ENCODE results near the gene SPSB2.
"Not testable (repeated sequence)": the region's sequence is repeated elsewhere in the genome, so short reads cannot be mapped to it uniquely, and the experiment has no call there.

The SPSB2 gene

GRCh38 chr12:6871052-6871957, 1.8 kb downstream of the SPSB2 start:
- peak; percentile 63 for DNase-seq (ENCODE audit: low spot score)

GRCh38 chr12:6870304-6870703, 2.8 kb downstream of the SPSB2 start:
- DNase-seq (ENCODE audit: low spot score): not testable (repeated sequence)

- peak; percentile 94 for DNase-seq (ENCODE audit: low spot score)
Observed at GRCh38 chr12:6869049-6870021, 3.8 kb downstream of the SPSB2 start.

GRCh38 chr12:6868211-6869048, 4.7 kb downstream of the SPSB2 start:
- no peak for DNase-seq (ENCODE audit: low spot score)

DNA sequence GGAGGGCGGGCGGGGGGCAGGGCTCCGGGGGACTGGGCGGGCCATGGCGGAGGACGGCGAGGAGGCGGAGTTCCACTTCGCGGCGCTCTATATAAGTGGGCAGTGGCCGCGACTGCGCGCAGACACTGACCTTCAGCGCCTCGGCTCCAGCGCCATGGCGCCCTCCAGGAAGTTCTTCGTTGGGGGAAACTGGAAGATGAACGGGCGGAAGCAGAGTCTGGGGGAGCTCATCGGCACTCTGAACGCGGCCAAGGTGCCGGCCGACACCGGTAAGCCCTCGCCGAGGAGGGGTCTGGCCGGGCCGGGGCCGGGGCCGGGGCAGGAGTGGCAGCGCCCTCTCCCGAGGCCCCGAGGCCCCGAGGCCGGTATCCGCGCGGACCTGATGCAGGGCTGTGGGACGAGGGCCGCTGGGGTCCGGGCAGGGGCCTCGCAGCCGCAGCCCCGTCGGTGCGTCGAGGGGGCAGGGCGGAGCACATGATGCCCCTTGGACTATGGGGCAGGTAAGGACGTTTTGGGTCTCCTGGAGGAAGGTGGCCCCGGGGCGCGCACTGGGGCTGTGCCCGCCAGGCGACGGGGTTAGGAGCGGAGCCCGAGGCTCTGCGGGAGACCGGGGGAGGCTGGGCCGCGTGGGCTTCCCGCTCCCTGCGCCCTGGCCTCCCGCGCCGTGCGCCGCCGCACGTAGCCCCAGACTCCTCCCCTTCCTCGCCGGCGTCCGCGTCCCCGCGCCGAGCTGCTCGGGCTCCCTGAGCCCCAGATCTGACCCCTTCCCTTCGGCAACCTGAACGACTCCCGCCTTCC, 5.5 kb downstream of the SPSB2 start, which contains the start of gene TPI1:
TPI1 (plus strand) TSS at position 119 of the 798 bp plus-strand sequence; CDS start at position 155, 36 bp downstream.
- DNase-seq (ENCODE audit: low spot score): peak; percentile 84

DNA sequence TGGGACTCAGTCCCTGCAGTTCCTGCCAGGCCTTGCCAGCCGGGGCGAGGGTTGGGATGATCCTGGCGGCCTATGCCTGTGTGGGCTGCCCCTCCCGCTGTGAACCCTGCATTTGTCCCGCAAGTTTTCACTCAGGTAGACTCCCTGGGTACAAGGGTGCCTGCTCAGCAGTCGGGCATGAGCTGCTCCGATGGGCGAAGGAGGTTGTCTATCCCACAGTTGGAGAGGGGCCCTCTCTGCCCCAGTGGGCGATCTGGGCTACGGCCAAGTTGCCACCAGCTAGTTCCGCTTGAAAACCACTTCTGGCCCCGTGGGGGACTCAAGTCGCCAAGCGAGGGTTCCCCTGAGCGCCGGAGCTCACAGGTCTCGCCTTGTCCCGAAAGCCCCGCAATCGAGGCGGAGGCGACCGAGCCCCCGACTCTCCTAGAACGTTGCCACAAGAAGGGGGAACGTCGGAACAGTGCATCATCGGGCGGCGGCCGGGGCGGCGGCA, 6.1 kb downstream of the SPSB2 start:
- DNase-seq (ENCODE audit: low spot score): no peak

GRCh38 chr12:6866163-6866919, 6.8 kb downstream of the SPSB2 start:
- DNase-seq (ENCODE audit: low spot score): no peak

DNA sequence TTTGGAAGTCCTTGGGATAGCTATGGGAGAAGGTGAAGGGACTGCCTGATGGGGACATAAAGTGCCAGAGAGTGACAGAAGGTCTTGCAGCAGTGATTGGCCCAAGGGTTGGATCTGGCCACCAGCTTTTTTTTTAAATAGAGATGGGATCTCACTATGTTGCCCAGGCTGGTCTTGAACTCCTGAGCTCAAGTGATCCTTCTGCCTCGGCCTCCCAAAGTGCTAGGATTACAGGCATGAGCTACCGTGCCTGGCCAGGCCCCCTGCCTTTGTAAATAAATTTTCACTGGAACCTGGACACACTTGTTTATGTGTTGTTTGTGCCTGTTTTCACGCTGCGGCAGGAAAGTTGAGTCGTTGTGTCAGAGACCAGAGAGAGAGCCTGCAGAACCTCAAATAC, 7.8 kb downstream of the SPSB2 start:
- DNase-seq (ENCODE audit: low spot score): not testable (repeated sequence)

DNA sequence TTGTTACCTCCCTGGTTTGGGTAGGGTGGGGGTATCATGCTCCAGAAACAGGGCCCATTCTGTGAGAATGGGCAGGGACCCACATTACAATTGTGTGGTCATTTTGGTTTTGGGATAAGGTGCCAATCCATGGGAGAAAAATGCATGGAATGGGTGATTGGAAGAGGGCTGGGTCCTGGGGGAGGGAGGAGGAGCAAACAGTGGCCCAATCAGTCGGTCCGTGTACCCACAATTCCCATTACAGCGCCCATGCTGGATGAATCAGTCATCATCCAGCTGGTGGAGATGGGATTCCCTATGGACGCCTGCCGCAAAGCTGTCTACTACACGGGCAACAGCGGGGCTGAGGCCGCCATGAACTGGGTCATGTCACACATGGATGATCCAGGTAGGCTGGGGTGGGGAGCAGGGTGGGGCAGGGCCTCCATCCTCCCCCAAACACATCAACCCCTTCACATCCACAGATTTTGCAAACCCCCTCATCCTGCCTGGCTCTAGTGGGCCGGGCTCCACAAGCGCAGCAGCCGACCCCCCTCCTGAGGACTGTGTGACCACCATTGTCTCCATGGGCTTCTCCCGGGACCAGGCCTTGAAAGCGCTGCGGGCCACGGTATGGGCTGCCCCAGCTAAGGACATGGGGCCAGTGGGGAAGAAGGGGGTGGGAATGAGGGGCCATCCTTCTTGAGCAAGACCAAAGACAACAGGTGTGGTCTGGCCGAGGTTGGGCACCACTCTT, 9.3 kb downstream of the SPSB2 start:
- DNase-seq (ENCODE audit: low spot score): no peak

DNA sequence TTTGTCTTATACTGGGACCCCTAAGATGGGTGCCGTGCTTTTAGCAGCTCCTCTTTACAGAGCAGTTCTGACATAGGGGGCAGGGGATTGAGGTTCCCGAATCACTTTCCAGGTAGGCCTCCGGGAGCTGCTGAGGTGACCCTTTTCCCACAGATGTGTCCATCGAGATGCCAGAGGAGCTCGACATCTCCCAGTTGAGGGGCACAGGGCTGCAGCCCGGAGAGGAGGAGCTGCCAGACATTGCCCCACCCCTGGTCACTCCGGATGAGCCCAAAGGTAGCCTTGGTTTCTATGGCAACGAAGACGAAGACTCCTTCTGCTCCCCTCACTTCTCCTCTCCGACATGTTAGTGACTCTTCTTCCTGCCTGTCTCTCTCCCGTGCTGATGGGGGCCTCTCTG, 10.1 kb downstream of the SPSB2 start:
- DNase-seq (ENCODE audit: low spot score): no peak

- no peak for DNase-seq (ENCODE audit: low spot score)
Observed at GRCh38 chr12:6861391-6861790, 11.7 kb downstream of the SPSB2 start.

GRCh38 chr12:6860942-6861341, 12.2 kb downstream of the SPSB2 start:
- DNase-seq (ENCODE audit: low spot score): no peak

DNA sequence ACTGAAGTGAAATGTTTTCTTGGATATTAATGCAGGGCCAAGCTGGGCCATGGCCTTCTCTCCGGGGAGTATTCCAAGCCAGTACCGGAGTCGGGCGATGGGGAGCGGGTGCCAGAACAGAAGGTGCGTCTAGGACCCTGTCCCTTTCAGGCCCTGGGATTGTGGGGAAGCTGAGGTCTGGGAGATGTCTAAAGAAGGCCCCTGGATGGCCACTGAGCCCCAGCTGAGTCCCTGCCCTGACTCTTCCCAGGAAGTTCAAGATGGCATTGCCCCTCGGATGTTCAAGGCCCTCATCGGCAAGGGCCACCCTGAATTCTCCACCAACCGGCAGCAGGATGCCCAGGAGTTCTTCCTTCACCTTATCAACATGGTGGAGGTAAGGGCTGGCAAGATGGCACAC, 13.0 kb downstream of the SPSB2 start:
- no peak for DNase-seq (ENCODE audit: low spot score)

GRCh38 chr12:6858799-6859198, 14.3 kb downstream of the SPSB2 start:
- DNase-seq (ENCODE audit: low spot score): no peak

DNA sequence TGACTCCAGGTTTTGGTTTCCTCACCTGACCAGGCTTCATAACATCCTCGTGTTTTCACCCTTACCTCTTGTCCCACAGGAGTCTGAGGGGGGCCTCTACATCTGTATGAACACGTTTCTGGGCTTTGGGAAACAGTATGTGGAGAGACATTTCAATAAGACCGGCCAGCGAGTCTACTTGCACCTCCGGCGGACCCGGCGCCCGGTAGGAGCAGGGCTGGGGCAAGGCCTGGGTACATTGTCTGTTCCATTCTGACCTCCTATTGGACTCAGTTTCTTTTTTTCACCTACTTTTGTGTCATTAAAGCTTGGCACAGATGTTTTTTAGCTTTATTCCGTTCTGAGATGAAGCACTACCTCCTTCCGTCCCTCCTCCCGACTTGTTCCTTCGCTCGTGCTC, 17.8 kb downstream of the SPSB2 start:
- DNase-seq (ENCODE audit: low spot score): no peak

DNA sequence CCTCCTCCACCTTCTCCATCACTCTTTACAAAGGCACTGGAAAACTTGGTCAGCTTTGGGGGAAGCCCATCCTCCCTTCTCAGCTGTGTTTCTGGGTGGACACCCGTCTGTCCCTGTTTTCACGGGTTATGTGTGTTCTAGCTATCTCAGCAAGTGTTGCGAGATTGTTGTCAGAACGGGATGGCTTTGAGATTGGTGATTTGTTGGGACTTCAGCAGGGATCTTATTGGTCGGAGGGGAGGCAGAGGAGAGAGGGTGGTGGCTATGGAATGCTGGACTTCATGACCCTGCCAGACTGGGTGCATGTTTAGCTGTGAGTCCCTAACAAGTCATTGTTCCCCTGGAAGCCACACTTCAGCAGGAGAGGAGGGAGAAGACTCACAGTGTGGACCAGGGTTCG, 19.1 kb downstream of the SPSB2 start:
- DNase-seq (ENCODE audit: low spot score): no peak

GRCh38 chr12:6853626-6854025, 19.5 kb downstream of the SPSB2 start:
- no peak for DNase-seq (ENCODE audit: low spot score)

GRCh38 chr12:6852651-6853354, 20.3 kb downstream of the SPSB2 start:
- DNase-seq (ENCODE audit: low spot score): peak; percentile 84

Measured in hematopoietic multipotent progenitor cell treated with erythropoietin and hydrocortisone succinate and interleukin-3 and kit ligand, for 17 days (in vitro differentiated cells).